ENCODE data around the gene ERCC2. TPM values are rescaled to one million over a fixed set of nuclear protein-coding genes. Genes with fewer than 3 reads are reported as not detected.

The ERCC2 gene
- total and polyA plus RNA-seq, 7 experiments from 2014 or later: 4.4 to 25.1 (median 14.9) TPM

- no peak overlapping the region for H3K4me3 ChIP-seq (ENCODE audit: low read length)
- H3K27ac ChIP-seq (ENCODE audit: low read depth, low read length): no peak overlapping the region
- Mint-ChIP-seq H3K27ac (no peak overlapping the region), H3K4me1 (no peaks in the 10 kb centered on the region), H3K27me3 (no peaks in the 10 kb centered on the region), H3K4me3 (no peak overlapping the region), H3K9me3 (peaks cover 0 to 3% (median 0%) of the 10 kb centered on the region in 11 donors), H3K36me3 (peaks cover 0 to 38% (median 12%) of the 10 kb centered on the region in 5 donors)
- peaks cover 0 to 81% (median 0%) of the 10 kb centered on the region in 3 experiments for H3K36me3 ChIP-seq (ENCODE audit: control insufficient read depth in 2 of 3, insufficient read depth in 3 of 3, low read length in 3 of 3)
- H3K4me1 ChIP-seq (ENCODE audit: control insufficient read depth in 2 of 2, insufficient read depth in 2 of 2, low read length in 2 of 2): no peaks in the 10 kb centered on the region
- H3K9me3 ChIP-seq (ENCODE audit: control insufficient read depth in 2 of 3, low read length in 3 of 3): no peaks in the 10 kb centered on the region
- ATAC-seq (no peak), DNase-seq (no peak)
- intact Hi-C loops (cut with micrococcal nuclease): no loop called here
- ChIA-PET CTCF (no interaction called here), POLR2A (no interaction called here)
- no peaks in the 10 kb centered on the region for H3K27me3 ChIP-seq (ENCODE audit: control insufficient read depth in 2 of 2, insufficient read depth in 2 of 2, low read length in 2 of 2)
Measured at GRCh38 chr19:45354241-45354842, 16.0 kb downstream of the ERCC2 start.

GRCh38 chr19:45352914-45353796 lies 17.2 kb downstream of the ERCC2 start:
- Histone ChIP-seq H3K27ac (ENCODE audit: low read depth, low read length) (no peak overlapping the region), H3K4me1 (ENCODE audit: control insufficient read depth in 2 of 2, insufficient read depth in 2 of 2, low read length in 2 of 2) (no peaks in the 10 kb centered on the region), H3K9me3 (ENCODE audit: control insufficient read depth in 2 of 3, low read length in 3 of 3) (no peaks in the 10 kb centered on the region), H3K4me3 (ENCODE audit: low read length) (no peak overlapping the region), H3K27me3 (ENCODE audit: control insufficient read depth in 2 of 2, insufficient read depth in 2 of 2, low read length in 2 of 2) (no peaks in the 10 kb centered on the region), H3K36me3 (ENCODE audit: control insufficient read depth in 2 of 3, insufficient read depth in 3 of 3, low read length in 3 of 3) (peaks cover 0 to 69% (median 0%) of the 10 kb centered on the region in 3 experiments)
- Mint-ChIP-seq H3K4me1 (peaks cover 0 to 2% (median 0%) of the 10 kb centered on the region in 7 donors), H3K27ac (peak overlapping the region in 1 of 9 donors; percentile 70), H3K36me3 (peaks cover 0 to 34% (median 5%) of the 10 kb centered on the region in 5 donors), H3K4me3 (no peak overlapping the region), H3K27me3 (no peaks in the 10 kb centered on the region), H3K9me3 (peaks cover 0 to 3% (median 0%) of the 10 kb centered on the region in 11 donors)
- CTCF ChIA-PET: no interaction called here
- DNase-seq: no peak
- no peak for ATAC-seq
- intact Hi-C loops (cut with micrococcal nuclease): no loop called here
- POLR2A ChIA-PET: no interaction called here

GRCh38 chr19:45352471-45352870 lies 17.9 kb downstream of the ERCC2 start:
- peaks cover 0 to 66% (median 0%) of the 10 kb centered on the region in 3 experiments for H3K36me3 ChIP-seq (ENCODE audit: control insufficient read depth in 2 of 3, insufficient read depth in 3 of 3, low read length in 3 of 3)
- Mint-ChIP-seq H3K9me3 (peaks cover 0 to 3% (median 0%) of the 10 kb centered on the region in 11 donors), H3K4me1 (peaks cover 0 to 2% (median 0%) of the 10 kb centered on the region in 7 donors), H3K27ac (no peak overlapping the region), H3K27me3 (no peaks in the 10 kb centered on the region), H3K36me3 (peaks cover 0 to 28% (median 5%) of the 10 kb centered on the region in 5 donors), H3K4me3 (no peak overlapping the region)
- H3K4me1 ChIP-seq (ENCODE audit: control insufficient read depth in 2 of 2, insufficient read depth in 2 of 2, low read length in 2 of 2): no peaks in the 10 kb centered on the region
- H3K27me3 ChIP-seq (ENCODE audit: control insufficient read depth in 2 of 2, insufficient read depth in 2 of 2, low read length in 2 of 2): no peaks in the 10 kb centered on the region
- ChIA-PET CTCF (no interaction called here), POLR2A (no interaction called here)
- no peak for ATAC-seq
- no peak for DNase-seq
- H3K4me3 ChIP-seq (ENCODE audit: low read length): no peak overlapping the region
- H3K27ac ChIP-seq (ENCODE audit: low read depth, low read length): no peak overlapping the region
- H3K9me3 ChIP-seq (ENCODE audit: control insufficient read depth in 2 of 3, low read length in 3 of 3): no peaks in the 10 kb centered on the region
- intact Hi-C loops (cut with micrococcal nuclease): no loop called here

- Mint-ChIP-seq H3K9me3 (peaks cover 0 to 3% (median 0%) of the 10 kb centered on the region in 11 donors), H3K27me3 (no peaks in the 10 kb centered on the region), H3K4me1 (peaks cover 0 to 2% (median 0%) of the 10 kb centered on the region in 7 donors), H3K4me3 (no peak overlapping the region), H3K36me3 (peaks cover 0 to 24% (median 5%) of the 10 kb centered on the region in 5 donors), H3K27ac (no peak overlapping the region)
- Histone ChIP-seq H3K36me3 (ENCODE audit: control insufficient read depth in 2 of 3, insufficient read depth in 3 of 3, low read length in 3 of 3) (peaks cover 0 to 62% (median 0%) of the 10 kb centered on the region in 3 experiments), H3K9me3 (ENCODE audit: control insufficient read depth in 2 of 3, low read length in 3 of 3) (no peaks in the 10 kb centered on the region), H3K27ac (ENCODE audit: low read depth, low read length) (no peak overlapping the region), H3K4me1 (ENCODE audit: control insufficient read depth in 2 of 2, insufficient read depth in 2 of 2, low read length in 2 of 2) (no peaks in the 10 kb centered on the region), H3K27me3 (ENCODE audit: control insufficient read depth in 2 of 2, insufficient read depth in 2 of 2, low read length in 2 of 2) (no peaks in the 10 kb centered on the region), H3K4me3 (ENCODE audit: low read length) (no peak overlapping the region)
- ChIA-PET CTCF (no interaction called here), POLR2A (no interaction called here)
- ATAC-seq (no peak), DNase-seq (no peak)
- intact Hi-C loops (cut with micrococcal nuclease): no loop called here
Measured at GRCh38 chr19:45352062-45352461, 18.3 kb downstream of the ERCC2 start.

- no peak overlapping the region for H3K27ac Mint-ChIP-seq
- no peak overlapping the region for H3K4me3 Mint-ChIP-seq
- ChIA-PET POLR2A (no interaction called here), CTCF (interaction anchor here (0.8 kb wide), 1 partner anchor 13 kb away, joined by 4 read pairs; no protein-coding TSS in a partner anchor)
- peaks cover 0 to 58% (median 0%) of the 10 kb centered on the region in 3 experiments for H3K36me3 ChIP-seq (ENCODE audit: control insufficient read depth in 2 of 3, insufficient read depth in 3 of 3, low read length in 3 of 3)
- no peaks in the 10 kb centered on the region for H3K27me3 ChIP-seq (ENCODE audit: control insufficient read depth in 2 of 2, insufficient read depth in 2 of 2, low read length in 2 of 2)
- intact Hi-C loops (cut with micrococcal nuclease): no loop called here
- no peak overlapping the region for H3K4me3 ChIP-seq (ENCODE audit: low read length)
- no peak overlapping the region for H3K27ac ChIP-seq (ENCODE audit: low read depth, low read length)
- DNase-seq (no peak), ATAC-seq (no peak)
- peaks cover 0 to 2% (median 0%) of the 10 kb centered on the region in 7 donors for H3K4me1 Mint-ChIP-seq
- H3K27me3 Mint-ChIP-seq: peaks cover 0 to 4% (median 0%) of the 10 kb centered on the region in 5 donors
- peaks cover 0 to 3% (median 0%) of the 10 kb centered on the region in 11 donors for H3K9me3 Mint-ChIP-seq
- no peaks in the 10 kb centered on the region for H3K4me1 ChIP-seq (ENCODE audit: control insufficient read depth in 2 of 2, insufficient read depth in 2 of 2, low read length in 2 of 2)
- H3K9me3 ChIP-seq (ENCODE audit: control insufficient read depth in 2 of 3, low read length in 3 of 3): no peaks in the 10 kb centered on the region
- peaks cover 0 to 20% (median 5%) of the 10 kb centered on the region in 5 donors for H3K36me3 Mint-ChIP-seq
Measured at GRCh38 chr19:45351401-45351952, 18.9 kb downstream of the ERCC2 start.

GRCh38 chr19:45350477-45351058 lies 19.8 kb downstream of the ERCC2 start:
- DNase-seq: no peak
- ATAC-seq: no peak

More at GRCh38 chr19:45350477-45351058, 19.8 kb downstream of the ERCC2 start:
- Histone ChIP-seq H3K27ac (ENCODE audit: low read depth, low read length) (no peak overlapping the region), H3K4me3 (ENCODE audit: low read length) (no peak overlapping the region), H3K4me1 (ENCODE audit: control insufficient read depth in 2 of 2, insufficient read depth in 2 of 2, low read length in 2 of 2) (no peaks in the 10 kb centered on the region), H3K27me3 (ENCODE audit: control insufficient read depth in 2 of 2, insufficient read depth in 2 of 2, low read length in 2 of 2) (no peaks in the 10 kb centered on the region), H3K36me3 (ENCODE audit: control insufficient read depth in 2 of 3, insufficient read depth in 3 of 3, low read length in 3 of 3) (peaks cover 0 to 51% (median 0%) of the 10 kb centered on the region in 3 experiments), H3K9me3 (ENCODE audit: control insufficient read depth in 2 of 3, low read length in 3 of 3) (no peaks in the 10 kb centered on the region)
- Mint-ChIP-seq H3K27ac (no peak overlapping the region), H3K4me3 (no peak overlapping the region), H3K4me1 (peaks cover 0 to 2% (median 0%) of the 10 kb centered on the region in 7 donors), H3K36me3 (peaks cover 0 to 15% (median 5%) of the 10 kb centered on the region in 5 donors), H3K9me3 (peaks cover 0 to 3% (median 0%) of the 10 kb centered on the region in 11 donors), H3K27me3 (peaks cover 0 to 12% (median 6%) of the 10 kb centered on the region in 5 donors)
- POLR2A ChIA-PET: no interaction called here
- CTCF ChIA-PET: no interaction called here
- intact Hi-C loops (cut with micrococcal nuclease): no loop called here

Data from naive thymus-derived CD4-positive, alpha-beta T cell (primary cell).